ENCODE results near the gene PTPRE.

PTPRE gene

DNA sequence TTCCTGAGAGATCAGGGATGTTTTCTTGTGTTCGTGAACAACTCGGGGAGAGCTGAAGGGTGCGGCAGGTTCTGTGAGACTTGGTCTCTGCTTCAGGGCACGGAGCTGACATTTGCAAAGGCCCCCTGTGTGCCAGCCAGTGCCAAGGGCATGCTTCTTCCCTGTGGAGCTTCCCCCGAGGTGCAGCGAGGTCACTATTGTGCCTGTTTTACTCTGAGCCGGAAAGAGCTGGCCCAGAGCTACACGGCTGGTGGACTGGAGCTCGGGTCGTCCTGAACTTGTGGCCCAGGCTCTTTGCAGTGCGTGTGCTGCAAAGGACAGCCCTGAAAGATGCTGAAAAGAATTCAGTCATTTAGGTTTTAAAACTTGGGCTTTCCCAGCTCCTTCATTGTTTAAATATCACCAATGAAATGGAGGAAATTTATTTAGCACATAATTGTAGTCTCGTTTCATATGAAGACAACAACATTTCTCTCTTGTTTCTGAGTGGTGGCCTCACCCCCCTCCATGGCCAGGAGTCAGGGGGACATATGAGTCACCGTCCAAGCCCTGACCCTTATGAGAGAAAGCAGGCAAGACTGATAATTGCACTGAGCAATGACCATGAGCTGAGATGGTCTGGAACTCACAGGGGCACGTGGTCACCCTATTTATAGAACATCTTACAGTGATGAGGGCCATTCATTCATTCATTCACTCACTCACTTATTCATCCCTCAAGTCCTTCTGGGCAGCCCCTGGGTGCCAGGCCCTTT is 102.6 kb downstream of the PTPRE start:
- Histone ChIP-seq H3K27ac (replicated peaks) (no peak overlapping the region), H3K4me3 (replicated peaks; ENCODE audit: insufficient read depth, low read length) (no peak overlapping the region), H3K27me3 (ENCODE audit: insufficient read depth, poor library complexity, severe bottlenecking) (peaks cover 2% of the 10 kb centered on the region)
- DNase-seq (ENCODE audit: low read depth in 1 of 2, low spot score in 1 of 2), result no peak
- no peak for TF ChIP-seq REST (IDR thresholded peaks at IDR 0.05; ENCODE audit: insufficient replicate concordance, low read depth)
- TF ChIP-seq GABPA (IDR thresholded peaks at IDR 0.05; ENCODE audit: low read depth), result no peak
- TF ChIP-seq, protein P1, sequence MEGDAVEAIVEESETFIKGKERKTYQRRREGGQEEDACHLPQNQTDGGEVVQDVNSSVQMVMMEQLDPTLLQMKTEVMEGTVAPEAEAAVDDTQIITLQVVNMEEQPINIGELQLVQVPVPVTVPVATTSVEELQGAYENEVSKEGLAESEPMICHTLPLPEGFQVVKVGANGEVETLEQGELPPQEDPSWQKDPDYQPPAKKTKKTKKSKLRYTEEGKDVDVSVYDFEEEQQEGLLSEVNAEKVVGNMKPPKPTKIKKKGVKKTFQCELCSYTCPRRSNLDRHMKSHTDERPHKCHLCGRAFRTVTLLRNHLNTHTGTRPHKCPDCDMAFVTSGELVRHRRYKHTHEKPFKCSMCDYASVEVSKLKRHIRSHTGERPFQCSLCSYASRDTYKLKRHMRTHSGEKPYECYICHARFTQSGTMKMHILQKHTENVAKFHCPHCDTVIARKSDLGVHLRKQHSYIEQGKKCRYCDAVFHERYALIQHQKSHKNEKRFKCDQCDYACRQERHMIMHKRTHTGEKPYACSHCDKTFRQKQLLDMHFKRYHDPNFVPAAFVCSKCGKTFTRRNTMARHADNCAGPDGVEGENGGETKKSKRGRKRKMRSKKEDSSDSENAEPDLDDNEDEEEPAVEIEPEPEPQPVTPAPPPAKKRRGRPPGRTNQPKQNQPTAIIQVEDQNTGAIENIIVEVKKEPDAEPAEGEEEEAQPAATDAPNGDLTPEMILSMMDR (IDR thresholded peaks at IDR 0.05; ENCODE audit: insufficient read depth, low read length), result no peak
- no peak for TF ChIP-seq SPI1 (IDR thresholded peaks at IDR 0.05; ENCODE audit: borderline replicate concordance, low read depth)
- TF ChIP-seq POLR2AphosphoS5 (IDR thresholded peaks at IDR 0.05; ENCODE audit: low read depth), result no peak

GRCh38 chr10:128011059-128011979 is 104.4 kb downstream of the PTPRE start:
- TF ChIP-seq, protein P1 (IDR thresholded peaks at IDR 0.05; ENCODE audit: insufficient read depth, low read length), result peak; percentile 99
- no peak for TF ChIP-seq REST (IDR thresholded peaks at IDR 0.05; ENCODE audit: insufficient replicate concordance, low read depth)
- no peak overlapping the region for H3K27ac ChIP-seq (replicated peaks)
- DNase-seq (ENCODE audit: low read depth in 1 of 2, low spot score in 1 of 2), result peak; percentile 52 to 71
- H3K27me3 ChIP-seq (ENCODE audit: insufficient read depth, poor library complexity, severe bottlenecking), result no peaks in the 10 kb centered on the region
- no peak overlapping the region for H3K4me3 ChIP-seq (replicated peaks; ENCODE audit: insufficient read depth, low read length)

- Histone ChIP-seq H3K27me3 (ENCODE audit: insufficient read depth, poor library complexity, severe bottlenecking) (no peaks in the 10 kb centered on the region), H3K27ac (replicated peaks) (no peak overlapping the region), H3K4me3 (replicated peaks; ENCODE audit: insufficient read depth, low read length) (no peak overlapping the region)
- TF ChIP-seq SPI1 (IDR thresholded peaks at IDR 0.05; ENCODE audit: borderline replicate concordance, low read depth) (no peak), REST (IDR thresholded peaks at IDR 0.05; ENCODE audit: insufficient replicate concordance, low read depth) (no peak), POLR2AphosphoS5 (IDR thresholded peaks at IDR 0.05; ENCODE audit: low read depth) (no peak), GABPA (IDR thresholded peaks at IDR 0.05; ENCODE audit: low read depth) (no peak)
- TF ChIP-seq, protein P1 (IDR thresholded peaks at IDR 0.05; ENCODE audit: insufficient read depth, low read length), result no peak
- no peak for DNase-seq (ENCODE audit: low read depth in 1 of 2, low spot score in 1 of 2)
These were observed 106.7 kb downstream of the PTPRE start for GRCh38 chr10:128013626-128014025.

All from HL-60 (cell line).